Liver (tissue), 9 donors: Measurements from ENCODE around the gene CABP4. TPM values are rescaled to one million over a fixed set of nuclear protein-coding genes. Genes with fewer than 3 reads are reported as not detected.

Experiments
- DNase-seq: peaks from one replicate; pipeline ENCODE4 v3.0.0-alpha.2; 2017; ENCODE audit warnings: low spot score
- H3K27ac ChIP-seq, 2 donors: one replicate each; pipeline ENCODE4 v1.7.0; 2013; ENCODE audit warnings: inconsistent platforms in 2 of 2, low read length in 2 of 2, control low read depth in 1 of 2, low read depth in 1 of 2, mild to moderate bottlenecking in 1 of 2
- H3K27me3 ChIP-seq, 4 donors: one replicate each; pipeline versions ENCODE4 v1.6.1 to v1.7.0; 2013; ENCODE audit warnings: low read length in 3 of 4, inconsistent platforms in 1 of 4, mild to moderate bottlenecking in 1 of 4, moderate library complexity in 1 of 4; ENCODE audit not compliant: control insufficient read depth in 4 of 4, insufficient read depth in 4 of 4
- H3K36me3 ChIP-seq, 4 donors: one replicate each; pipeline versions ENCODE4 v1.6.1 to v1.7.0; 2013; ENCODE audit warnings: low read length in 3 of 4, mild to moderate bottlenecking in 3 of 4, low read depth in 1 of 4, moderate library complexity in 1 of 4; ENCODE audit not compliant: control insufficient read depth in 4 of 4, insufficient read depth in 3 of 4
- H3K4me1 ChIP-seq, 4 donors: one replicate each; pipeline versions ENCODE4 v1.6.1 to v1.7.0; 2013; ENCODE audit warnings: low read length in 3 of 4, mild to moderate bottlenecking in 3 of 4, moderate library complexity in 1 of 4; ENCODE audit not compliant: control insufficient read depth in 4 of 4, insufficient read depth in 4 of 4
- H3K4me3 ChIP-seq, 3 donors: one replicate each; pipeline versions ENCODE4 v1.6.1 to v1.7.0; 2013; ENCODE audit warnings: low read length in 3 of 3, control low read depth in 1 of 3, low read depth in 1 of 3, mild to moderate bottlenecking in 1 of 3
- H3K9ac ChIP-seq, 2 donors: one replicate each; pipeline ENCODE4 v1.7.0; 2013; ENCODE audit warnings: low read length in 2 of 2, mild to moderate bottlenecking in 2 of 2, moderate library complexity in 2 of 2, control low read depth in 1 of 2, low read depth in 1 of 2
- H3K9me3 ChIP-seq, 4 donors: one replicate each; pipeline versions ENCODE4 v1.6.1 to v1.7.0; 2013; ENCODE audit warnings: low read length in 3 of 4; ENCODE audit not compliant: control insufficient read depth in 4 of 4
- EGR1 ChIP-seq, 2 donors: IDR thresholded peaks; 2 replicates each; pipeline ENCODE4 v1.6.1; 2016 to 2018; ENCODE audit warnings: antibody characterized with exemption in 2 of 2, low read depth in 2 of 2
- FOXA1 ChIP-seq: IDR thresholded peaks from 2 replicates; pipeline ENCODE4 v1.6.1; 2016; ENCODE audit warnings: antibody characterized with exemption
- FOXA2 ChIP-seq: IDR thresholded peaks from 2 replicates; pipeline ENCODE4 v1.6.1; 2016; ENCODE audit warnings: antibody characterized with exemption
- GABPA ChIP-seq, 2 donors: IDR thresholded peaks in 1 of 2; conservative IDR thresholded peaks in 1 of 2; 2 replicates each; pipeline ENCODE4 v1.6.1; 2016; ENCODE audit warnings: antibody characterized with exemption in 2 of 2, mild to moderate bottlenecking in 1 of 2, moderate library complexity in 1 of 2
- HNF4G ChIP-seq: IDR thresholded peaks from 2 replicates; pipeline ENCODE4 v1.6.1; 2016; ENCODE audit warnings: antibody characterized with exemption
- JUND ChIP-seq, 2 donors: IDR thresholded peaks; 2 replicates each; pipeline ENCODE4 v1.6.1; 2016; ENCODE audit warnings: antibody characterized with exemption in 2 of 2
- NR2F2 ChIP-seq: IDR thresholded peaks from 2 replicates; pipeline ENCODE4 v1.6.1; 2016; ENCODE audit warnings: antibody characterized with exemption
- RAD21 ChIP-seq, 2 donors: IDR thresholded peaks; 2 replicates each; pipeline ENCODE4 v1.6.1; 2016; ENCODE audit warnings: antibody characterized with exemption in 2 of 2, mild to moderate bottlenecking in 2 of 2
- RXRA ChIP-seq, 2 donors: IDR thresholded peaks; 2 replicates each; pipeline ENCODE4 v1.6.1; 2017 to 2018; ENCODE audit warnings: antibody characterized with exemption in 2 of 2, mild to moderate bottlenecking in 1 of 2
- SP1 ChIP-seq: IDR thresholded peaks from 2 replicates; pipeline ENCODE4 v1.6.1; 2018; ENCODE audit warnings: antibody characterized with exemption, mild to moderate bottlenecking
- TAF1 ChIP-seq: conservative IDR thresholded peaks from 2 replicates; pipeline ENCODE4 v1.6.1; 2016; ENCODE audit warnings: antibody characterized with exemption, mild to moderate bottlenecking
- YY1 ChIP-seq: IDR thresholded peaks from 2 replicates; pipeline ENCODE4 v1.6.1; 2016; ENCODE audit warnings: antibody characterized with exemption, mild to moderate bottlenecking
- WGBS: extraction: QIAGEN DNeasy Blood & Tissue Kit; methylation state at CpG from one replicate; pipeline ENCODE4 v1.1.7; 2013; 5-methylcytosine and 5-hydroxymethylcytosine counted together
- polyA plus RNA-seq, 2 donors: library from polyadenylated mRNA; stranded (reverse) in 1 of 2; unstranded in 1 of 2; fragments of 200-250 nt in 1 of 2; fragments of >200 nt in 1 of 2; fragmentation: Nextera tagmentation in 1 of 2; extraction: Ambion mirVana in 1 of 2; gene quantifications; one replicate each; pipeline versions ENCODE4 v1.2.1 to v1.2.3, GENCODE V29; 2013 to 2015
- total RNA-seq, 2 donors: library from RNA; depleted of rRNA; stranded (reverse); fragments of >200 nt; gene quantifications; one replicate each; pipeline ENCODE4 v1.2.3, GENCODE V29; 2014
- TF ChIP-seq, protein P1 (sequence below): IDR thresholded peaks from 2 replicates; pipeline ENCODE4 v1.6.1; 2016; ENCODE audit warnings: antibody characterized with exemption
- TF ChIP-seq, protein P2 (sequence below): IDR thresholded peaks from 2 replicates; pipeline ENCODE4 v1.6.1; 2016; ENCODE audit warnings: antibody characterized with exemption
- TF ChIP-seq, protein P3 (sequence below): IDR thresholded peaks from 2 replicates; pipeline ENCODE4 v1.6.1; 2016; ENCODE audit warnings: antibody characterized with exemption, mild to moderate bottlenecking
- TF ChIP-seq, protein P4 (sequence below): fragments of 150-350 bp; IDR thresholded peaks from 2 replicates; pipeline ENCODE4 v1.5.1; 2017; ENCODE audit warnings: improper control_type of control experiment, low read depth, low read length; ENCODE audit not compliant: missing input control
- TF ChIP-seq, protein P5 (sequence below): IDR thresholded peaks from 2 replicates; pipeline ENCODE4 v1.6.1; 2016; ENCODE audit warnings: antibody characterized with exemption
- donor health status: healthy.
- donor health status: healthy.
- donor health status: healthy.
- donor health status: healthy.
- donor health status: healthy.

CABP4 gene
- total and polyA plus RNA-seq, 4 donors: 0.85 to 2.9 (median 1.6) TPM

DNA sequence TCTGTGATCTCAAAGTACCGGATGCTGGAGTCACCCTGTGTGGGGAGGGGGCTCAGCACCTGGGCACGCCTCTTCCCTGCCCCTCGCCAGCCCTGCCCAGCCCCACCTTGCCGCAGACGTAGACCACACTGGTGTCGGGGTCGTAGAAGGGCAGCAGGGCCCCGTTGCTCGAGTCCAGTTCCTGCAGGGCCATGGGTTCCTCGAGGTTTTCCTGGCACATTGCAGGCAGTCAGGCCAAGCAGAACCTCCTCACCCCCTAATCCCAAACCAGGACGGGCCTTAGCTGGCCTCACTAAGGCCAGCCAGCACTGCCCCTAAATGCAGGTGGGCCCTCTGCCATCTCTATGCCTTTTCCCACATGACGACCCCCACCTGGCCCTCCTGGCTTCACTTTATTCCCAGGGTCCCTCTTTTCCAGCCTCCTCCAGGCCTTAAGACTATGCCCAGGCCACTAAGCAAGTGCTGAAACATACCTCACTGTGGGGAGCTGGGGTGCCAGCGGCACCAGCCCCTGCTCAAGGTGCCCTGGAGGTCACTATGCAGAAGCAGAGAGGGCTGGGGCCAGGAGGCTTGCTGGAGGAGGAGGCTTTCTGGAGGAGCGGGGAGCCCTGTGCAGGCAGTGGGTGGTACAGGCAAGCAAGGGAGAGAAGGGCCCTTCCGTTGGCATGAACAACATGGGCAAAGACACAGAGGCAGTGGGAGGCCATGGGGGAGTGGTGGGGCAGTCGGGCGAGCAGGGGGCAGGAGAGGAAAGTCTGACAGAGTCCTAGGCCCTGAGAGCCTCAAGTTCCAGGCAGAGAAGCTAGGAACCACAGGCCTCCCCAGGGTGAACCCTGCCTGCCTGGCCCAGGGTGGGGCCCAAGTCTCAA, 14.7 kb upstream of the CABP4 start:
- H3K4me3 ChIP-seq: no peak overlapping the region
- no peak overlapping the region for H3K9ac ChIP-seq
- TF ChIP-seq, protein P1, sequence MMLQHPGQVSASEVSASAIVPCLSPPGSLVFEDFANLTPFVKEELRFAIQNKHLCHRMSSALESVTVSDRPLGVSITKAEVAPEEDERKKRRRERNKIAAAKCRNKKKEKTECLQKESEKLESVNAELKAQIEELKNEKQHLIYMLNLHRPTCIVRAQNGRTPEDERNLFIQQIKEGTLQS: no peak
- TF ChIP-seq, protein P2, sequence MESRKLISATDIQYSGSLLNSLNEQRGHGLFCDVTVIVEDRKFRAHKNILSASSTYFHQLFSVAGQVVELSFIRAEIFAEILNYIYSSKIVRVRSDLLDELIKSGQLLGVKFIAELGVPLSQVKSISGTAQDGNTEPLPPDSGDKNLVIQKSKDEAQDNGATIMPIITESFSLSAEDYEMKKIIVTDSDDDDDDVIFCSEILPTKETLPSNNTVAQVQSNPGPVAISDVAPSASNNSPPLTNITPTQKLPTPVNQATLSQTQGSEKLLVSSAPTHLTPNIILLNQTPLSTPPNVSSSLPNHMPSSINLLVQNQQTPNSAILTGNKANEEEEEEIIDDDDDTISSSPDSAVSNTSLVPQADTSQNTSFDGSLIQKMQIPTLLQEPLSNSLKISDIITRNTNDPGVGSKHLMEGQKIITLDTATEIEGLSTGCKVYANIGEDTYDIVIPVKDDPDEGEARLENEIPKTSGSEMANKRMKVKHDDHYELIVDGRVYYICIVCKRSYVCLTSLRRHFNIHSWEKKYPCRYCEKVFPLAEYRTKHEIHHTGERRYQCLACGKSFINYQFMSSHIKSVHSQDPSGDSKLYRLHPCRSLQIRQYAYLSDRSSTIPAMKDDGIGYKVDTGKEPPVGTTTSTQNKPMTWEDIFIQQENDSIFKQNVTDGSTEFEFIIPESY: no peak
- no peak for TF ChIP-seq NR2F2
- TF ChIP-seq SP1: no peak
- no peak for TF ChIP-seq RXRA (IDR thresholded peaks at IDR 0.05)
- TF ChIP-seq GABPA (IDR thresholded peaks at IDR 0.05 in 1 of 2, conservative IDR thresholded peaks at IDR 0.05 in 1 of 2): no peak
- TF ChIP-seq JUND (IDR thresholded peaks at IDR 0.05): no peak
- no peak for TF ChIP-seq RAD21 (IDR thresholded peaks at IDR 0.05)
- no peak for TF ChIP-seq HNF4G
- no peak for TF ChIP-seq YY1
- TF ChIP-seq FOXA1: no peak
- no peak for TF ChIP-seq EGR1 (IDR thresholded peaks at IDR 0.05; ENCODE audit: low read depth in 2 of 2)
- TF ChIP-seq FOXA2: no peak
- TF ChIP-seq, protein P3, sequence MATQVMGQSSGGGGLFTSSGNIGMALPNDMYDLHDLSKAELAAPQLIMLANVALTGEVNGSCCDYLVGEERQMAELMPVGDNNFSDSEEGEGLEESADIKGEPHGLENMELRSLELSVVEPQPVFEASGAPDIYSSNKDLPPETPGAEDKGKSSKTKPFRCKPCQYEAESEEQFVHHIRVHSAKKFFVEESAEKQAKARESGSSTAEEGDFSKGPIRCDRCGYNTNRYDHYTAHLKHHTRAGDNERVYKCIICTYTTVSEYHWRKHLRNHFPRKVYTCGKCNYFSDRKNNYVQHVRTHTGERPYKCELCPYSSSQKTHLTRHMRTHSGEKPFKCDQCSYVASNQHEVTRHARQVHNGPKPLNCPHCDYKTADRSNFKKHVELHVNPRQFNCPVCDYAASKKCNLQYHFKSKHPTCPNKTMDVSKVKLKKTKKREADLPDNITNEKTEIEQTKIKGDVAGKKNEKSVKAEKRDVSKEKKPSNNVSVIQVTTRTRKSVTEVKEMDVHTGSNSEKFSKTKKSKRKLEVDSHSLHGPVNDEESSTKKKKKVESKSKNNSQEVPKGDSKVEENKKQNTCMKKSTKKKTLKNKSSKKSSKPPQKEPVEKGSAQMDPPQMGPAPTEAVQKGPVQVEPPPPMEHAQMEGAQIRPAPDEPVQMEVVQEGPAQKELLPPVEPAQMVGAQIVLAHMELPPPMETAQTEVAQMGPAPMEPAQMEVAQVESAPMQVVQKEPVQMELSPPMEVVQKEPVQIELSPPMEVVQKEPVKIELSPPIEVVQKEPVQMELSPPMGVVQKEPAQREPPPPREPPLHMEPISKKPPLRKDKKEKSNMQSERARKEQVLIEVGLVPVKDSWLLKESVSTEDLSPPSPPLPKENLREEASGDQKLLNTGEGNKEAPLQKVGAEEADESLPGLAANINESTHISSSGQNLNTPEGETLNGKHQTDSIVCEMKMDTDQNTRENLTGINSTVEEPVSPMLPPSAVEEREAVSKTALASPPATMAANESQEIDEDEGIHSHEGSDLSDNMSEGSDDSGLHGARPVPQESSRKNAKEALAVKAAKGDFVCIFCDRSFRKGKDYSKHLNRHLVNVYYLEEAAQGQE: no peak
- no peak for TF ChIP-seq TAF1
- TF ChIP-seq, protein P4, sequence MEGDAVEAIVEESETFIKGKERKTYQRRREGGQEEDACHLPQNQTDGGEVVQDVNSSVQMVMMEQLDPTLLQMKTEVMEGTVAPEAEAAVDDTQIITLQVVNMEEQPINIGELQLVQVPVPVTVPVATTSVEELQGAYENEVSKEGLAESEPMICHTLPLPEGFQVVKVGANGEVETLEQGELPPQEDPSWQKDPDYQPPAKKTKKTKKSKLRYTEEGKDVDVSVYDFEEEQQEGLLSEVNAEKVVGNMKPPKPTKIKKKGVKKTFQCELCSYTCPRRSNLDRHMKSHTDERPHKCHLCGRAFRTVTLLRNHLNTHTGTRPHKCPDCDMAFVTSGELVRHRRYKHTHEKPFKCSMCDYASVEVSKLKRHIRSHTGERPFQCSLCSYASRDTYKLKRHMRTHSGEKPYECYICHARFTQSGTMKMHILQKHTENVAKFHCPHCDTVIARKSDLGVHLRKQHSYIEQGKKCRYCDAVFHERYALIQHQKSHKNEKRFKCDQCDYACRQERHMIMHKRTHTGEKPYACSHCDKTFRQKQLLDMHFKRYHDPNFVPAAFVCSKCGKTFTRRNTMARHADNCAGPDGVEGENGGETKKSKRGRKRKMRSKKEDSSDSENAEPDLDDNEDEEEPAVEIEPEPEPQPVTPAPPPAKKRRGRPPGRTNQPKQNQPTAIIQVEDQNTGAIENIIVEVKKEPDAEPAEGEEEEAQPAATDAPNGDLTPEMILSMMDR: no peak
- TF ChIP-seq, protein P5, sequence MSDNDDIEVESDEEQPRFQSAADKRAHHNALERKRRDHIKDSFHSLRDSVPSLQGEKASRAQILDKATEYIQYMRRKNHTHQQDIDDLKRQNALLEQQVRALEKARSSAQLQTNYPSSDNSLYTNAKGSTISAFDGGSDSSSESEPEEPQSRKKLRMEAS: no peak
- 85% methylated on average over 17 of the region's 17 CpGs for WGBS
- no peak overlapping the region for H3K27ac ChIP-seq
- DNase-seq: no peak
- no peaks in the 10 kb centered on the region for H3K27me3 ChIP-seq
- peaks cover 4 to 21% (median 13%) of the 10 kb centered on the region in 4 donors for H3K4me1 ChIP-seq
- H3K9me3 ChIP-seq: no peaks in the 10 kb centered on the region
- H3K36me3 ChIP-seq: peaks cover 0 to 14% (median 0%) of the 10 kb centered on the region in 4 donors
